Stimulated activated CD8-positive, alpha-beta memory T cell treated with anti-CD3 and anti-CD28 coated beads, Interleukin-4, amount 100 ng/mL, for 4 hours (primary cell): Measurements from ENCODE around the gene ZNF414.
A peak's percentile ranks its signal among the peaks of the same experiment; 100 is the strongest.

ENCODE experiments used
- DNase-seq, 2 donors: peaks; one replicate each; pipeline ENCODE4 v3.0.0-alpha.2; 2020; ENCODE audit warnings: low read depth in 2 of 2, low spot score in 1 of 2

ZNF414 gene

GRCh38 chr19:8491574-8491973, 22.4 kb downstream of the ZNF414 start:
- DNase-seq: no peak

GRCh38 chr19:8490873-8491272, 23.1 kb downstream of the ZNF414 start:
- no peak for DNase-seq

DNA sequence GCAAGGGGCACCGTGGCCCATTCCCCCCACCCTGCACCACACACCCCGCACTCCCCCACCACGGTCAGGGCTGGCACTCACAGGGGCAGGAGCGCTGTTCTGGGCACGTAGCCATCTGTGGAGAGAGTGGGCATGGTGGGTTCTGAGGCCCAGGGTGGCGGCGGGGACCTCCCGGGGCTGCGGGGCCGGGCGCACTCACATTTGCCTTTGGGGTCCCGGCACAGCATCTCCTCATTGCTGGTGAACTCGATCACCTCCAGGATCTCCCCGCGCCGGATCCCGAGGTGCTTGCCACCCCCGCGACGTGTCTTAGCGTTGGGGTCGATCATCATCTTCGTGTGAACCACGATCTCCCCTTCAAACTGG, 23.6 kb downstream of the ZNF414 start:
- DNase-seq: no peak

DNA sequence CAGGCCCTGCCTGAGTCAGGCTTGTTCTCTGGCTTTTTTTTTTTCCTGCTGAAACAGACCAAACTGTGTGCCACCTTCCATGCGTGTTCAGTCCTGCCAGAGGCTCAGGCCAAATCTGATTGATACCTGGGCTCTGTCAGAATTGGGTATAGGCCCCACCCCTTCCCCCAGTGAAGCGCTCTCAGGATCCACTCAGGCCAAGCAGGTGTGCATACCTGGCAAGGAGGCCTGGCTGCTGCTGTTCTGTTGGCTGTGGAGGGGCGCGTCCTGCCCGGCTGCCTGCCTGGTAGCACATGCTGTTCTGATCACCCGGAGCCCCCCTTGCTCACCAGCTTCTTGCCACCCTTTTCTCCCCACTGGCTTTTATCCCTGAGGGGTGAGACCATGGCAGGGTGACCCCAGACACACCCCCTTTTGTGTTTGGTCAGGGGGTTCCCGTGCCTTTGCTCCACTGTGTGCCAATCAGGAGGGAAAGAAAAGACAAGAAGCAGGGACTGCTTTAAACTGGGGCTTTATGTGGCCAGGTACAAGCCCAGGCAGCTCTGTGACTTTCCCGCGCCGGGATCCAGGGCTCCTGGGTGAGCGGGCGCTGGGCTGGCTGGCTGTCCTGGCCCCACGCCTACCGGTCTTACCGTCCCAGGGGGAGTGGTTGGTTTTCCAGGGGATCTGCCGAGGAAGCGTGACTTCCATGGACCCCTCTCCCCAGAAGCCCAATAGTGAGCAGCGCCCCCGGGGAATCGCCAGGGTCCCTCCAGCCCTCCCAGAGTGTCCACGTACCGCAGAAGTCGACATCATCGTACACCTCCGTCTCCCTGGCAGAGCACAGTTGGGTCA, 24.2 kb downstream of the ZNF414 start:
- DNase-seq: no peak

GRCh38 chr19:8488365-8488764, 25.6 kb downstream of the ZNF414 start:
- no peak for DNase-seq

DNA sequence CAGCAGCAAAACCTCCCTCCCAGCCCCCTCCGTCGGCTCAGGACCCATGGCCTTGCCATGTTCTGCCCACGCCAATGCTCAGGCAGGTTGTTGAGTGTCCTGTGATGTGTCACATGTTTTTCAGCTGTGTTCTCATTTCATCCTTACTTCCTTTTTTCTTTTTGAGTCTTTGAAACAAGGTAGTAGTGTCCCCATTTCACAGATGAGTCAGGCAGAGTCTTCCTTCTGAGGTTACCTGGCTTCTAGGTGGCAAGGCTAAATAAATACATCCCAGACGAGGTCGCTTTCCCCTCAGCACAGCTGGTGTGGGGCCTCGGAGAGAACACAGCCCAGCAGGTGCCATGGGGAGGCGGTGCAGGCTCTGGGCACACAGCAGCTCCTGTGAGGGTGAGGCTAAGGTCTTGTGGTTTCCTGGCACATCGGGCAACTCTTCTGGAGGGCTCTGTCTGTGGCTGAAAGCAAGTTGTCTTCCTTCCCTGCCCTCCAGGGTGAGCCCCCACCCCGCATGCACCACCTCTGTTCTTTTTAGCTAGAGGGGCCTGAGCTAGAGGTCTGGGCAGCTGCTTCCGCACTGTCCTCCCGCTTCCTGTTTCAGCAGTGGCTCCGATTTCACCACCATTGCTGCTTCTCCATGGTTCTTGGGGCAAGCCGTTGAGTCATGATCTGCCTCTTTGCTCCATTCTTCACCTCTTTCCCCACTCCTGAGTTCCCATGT, 26.7 kb downstream of the ZNF414 start:
- peak in 1 of 2 donors; percentile 40 for DNase-seq

- no peak for DNase-seq
These were observed 27.3 kb downstream of the ZNF414 start for GRCh38 chr19:8486661-8487136.

DNA sequence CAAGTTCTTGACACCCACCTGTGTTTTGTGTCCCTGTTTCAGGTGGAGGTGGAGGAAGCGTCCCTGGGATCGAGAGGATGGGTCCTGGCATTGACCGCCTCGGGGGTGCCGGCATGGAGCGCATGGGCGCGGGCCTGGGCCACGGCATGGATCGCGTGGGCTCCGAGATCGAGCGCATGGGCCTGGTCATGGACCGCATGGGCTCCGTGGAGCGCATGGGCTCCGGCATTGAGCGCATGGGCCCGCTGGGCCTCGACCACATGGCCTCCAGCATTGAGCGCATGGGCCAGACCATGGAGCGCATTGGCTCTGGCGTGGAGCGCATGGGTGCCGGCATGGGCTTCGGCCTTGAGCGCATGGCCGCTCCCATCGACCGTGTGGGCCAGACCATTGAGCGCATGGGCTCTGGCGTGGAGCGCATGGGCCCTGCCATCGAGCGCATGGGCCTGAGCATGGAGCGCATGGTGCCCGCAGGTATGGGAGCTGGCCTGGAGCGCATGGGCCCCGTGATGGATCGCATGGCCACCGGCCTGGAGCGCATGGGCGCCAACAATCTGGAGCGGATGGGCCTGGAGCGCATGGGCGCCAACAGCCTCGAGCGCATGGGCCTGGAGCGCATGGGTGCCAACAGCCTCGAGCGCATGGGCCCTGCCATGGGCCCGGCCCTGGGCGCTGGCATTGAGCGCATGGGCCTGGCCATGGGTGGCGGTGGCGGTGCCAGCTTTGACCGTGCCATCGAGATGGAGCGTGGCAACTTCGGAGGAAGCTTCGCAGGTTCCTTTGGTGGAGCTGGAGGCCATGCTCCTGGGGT, 28.2 kb downstream of the ZNF414 start:
- no peak for DNase-seq

DNA sequence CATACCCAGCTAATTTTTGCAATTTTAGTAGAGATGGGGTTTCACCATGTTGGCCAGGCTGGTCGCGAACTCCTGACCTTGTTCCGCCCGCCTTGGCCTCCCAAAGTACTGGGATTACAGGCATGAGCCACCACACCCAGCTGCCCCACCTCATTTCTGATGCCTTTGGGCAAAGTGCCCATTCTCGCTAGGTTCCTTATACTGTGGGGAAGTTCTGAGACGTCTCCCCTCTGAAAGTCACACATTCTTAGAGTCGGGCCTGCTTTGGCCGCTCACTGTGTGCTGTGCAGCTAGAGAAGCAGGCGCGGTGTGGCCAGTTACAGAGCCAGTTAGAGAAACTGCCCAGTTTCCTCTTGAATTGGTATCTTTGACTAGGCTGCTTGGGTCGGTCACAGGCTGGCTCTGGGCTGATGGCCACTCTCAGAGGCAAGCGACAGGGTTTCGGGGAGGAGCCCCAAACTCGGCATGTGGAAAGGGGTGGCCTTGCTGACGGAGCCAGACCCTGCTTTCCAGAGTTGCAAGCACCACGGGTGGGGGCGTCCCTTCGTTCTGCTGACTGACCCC, 29.6 kb downstream of the ZNF414 start:
- no peak for DNase-seq

DNA sequence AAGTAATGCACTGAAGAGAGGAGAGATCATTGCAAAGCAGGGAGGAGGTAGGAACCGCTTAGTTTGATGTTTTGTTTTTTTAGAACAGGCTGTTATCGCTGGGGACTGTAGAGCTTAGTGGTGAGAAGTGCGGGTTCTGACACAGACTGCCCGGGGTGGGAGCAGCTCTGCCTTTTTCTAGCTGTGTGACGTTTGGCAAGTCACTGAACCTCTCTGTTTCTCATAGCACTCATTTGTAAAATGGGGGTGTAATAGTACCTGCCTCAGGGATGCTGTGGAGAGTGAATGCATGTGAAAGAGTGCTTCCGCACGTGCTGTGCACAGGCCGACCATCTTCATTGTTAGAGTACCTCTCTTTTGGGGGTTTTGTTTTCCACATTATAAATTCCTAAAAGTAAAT, 30.8 kb downstream of the ZNF414 start:
- DNase-seq: no peak

GRCh38 chr19:8482696-8483095, 31.3 kb downstream of the ZNF414 start:
- DNase-seq: no peak

- no peak for DNase-seq
These were observed 32.4 kb downstream of the ZNF414 start for GRCh38 chr19:8481616-8482015.

DNA sequence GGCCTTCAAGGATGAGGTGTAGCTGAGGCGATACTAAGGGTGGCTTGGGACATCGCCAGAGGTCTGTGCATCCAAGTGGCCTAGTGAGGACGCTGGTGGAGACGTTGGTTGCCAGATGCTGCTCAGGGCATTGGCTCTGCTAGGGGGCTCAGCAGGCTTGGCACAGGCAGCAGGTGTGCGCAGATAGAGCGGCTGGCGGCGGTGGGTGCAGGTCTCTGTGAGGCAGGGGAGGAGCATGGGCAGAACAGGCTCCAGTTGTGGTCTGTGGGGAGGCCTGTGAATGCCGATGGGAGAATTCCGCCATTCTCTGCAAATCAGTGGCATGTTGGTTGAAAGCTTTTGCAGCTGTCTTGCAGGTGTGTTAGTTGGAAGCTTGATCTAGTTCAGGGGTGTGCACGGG, 32.8 kb downstream of the ZNF414 start:
- no peak for DNase-seq

DNA sequence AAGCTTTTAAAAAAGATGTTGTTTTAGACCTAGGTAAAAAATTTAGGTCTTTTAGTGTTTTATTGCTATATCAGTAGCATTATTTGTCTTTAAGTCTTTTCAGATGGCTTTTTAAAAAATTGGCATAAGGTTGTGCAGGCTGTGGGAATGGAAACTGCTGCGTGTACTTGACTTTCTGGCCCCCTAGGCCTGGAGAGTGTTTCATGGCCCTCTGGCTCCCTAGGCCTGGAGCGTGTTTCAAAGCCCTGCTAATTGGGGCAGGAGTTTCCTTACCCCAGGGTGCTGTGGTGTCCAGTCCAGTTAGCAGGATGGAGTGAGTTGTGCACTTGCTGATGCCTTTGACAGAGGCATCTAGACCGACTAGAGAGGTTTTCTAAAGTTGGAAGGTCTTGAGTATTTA, 35.4 kb downstream of the ZNF414 start:
- DNase-seq: no peak

GRCh38 chr19:8477889-8478288, 36.1 kb downstream of the ZNF414 start:
- DNase-seq: no peak

- no peak for DNase-seq
These were observed 37.4 kb downstream of the ZNF414 start for GRCh38 chr19:8476524-8476923.

- no peak for DNase-seq
These were observed 39.0 kb downstream of the ZNF414 start for GRCh38 chr19:8475005-8475404.

GRCh38 chr19:8473648-8474476, 40.1 kb downstream of the ZNF414 start:
- no peak for DNase-seq

DNA sequence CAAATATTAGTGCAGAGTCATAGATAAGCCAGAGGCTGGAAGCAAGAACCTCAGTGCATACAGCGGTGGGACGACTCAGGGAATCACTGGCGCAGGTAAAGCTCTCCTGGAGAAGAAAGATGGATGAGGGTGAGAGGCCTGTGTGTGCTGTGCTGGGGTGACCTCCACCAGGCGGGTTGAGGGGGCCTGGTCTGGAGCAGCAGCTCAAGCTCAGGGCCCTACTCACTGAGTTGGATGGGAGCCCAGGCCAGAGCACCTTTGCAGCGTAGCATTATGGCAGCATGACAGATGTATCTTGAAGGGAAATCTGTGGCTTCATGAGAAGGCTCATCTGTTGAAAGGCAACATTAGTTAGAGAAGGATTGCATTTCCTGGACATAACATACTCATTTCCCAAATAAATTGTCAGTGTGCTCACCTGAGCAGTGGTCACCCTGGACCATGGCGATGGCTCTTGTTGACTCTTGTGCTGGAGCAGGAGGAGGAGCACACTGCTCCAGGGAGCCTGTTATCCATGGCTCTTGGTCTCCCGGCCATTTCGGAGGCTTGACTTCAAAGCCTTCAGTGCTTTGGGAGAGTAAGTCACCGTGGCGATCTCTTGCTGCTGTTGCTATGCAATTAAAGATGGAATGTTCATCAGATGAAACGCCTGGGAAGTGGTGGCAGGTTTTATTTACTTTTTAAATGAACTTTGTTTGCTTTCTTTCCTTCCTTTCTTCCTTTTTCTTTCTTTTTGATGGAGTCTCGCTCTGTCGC, 44.2 kb downstream of the ZNF414 start:
- DNase-seq: no peak
